Endodermal cell (in vitro differentiated cells): Measurements from ENCODE around the gene KATNA1. TPM values are rescaled to one million over a fixed set of nuclear protein-coding genes. Genes with fewer than 3 reads are reported as not detected.
A peak's percentile ranks its signal among the peaks of the same experiment; 100 is the strongest.

Source experiments
- DNase-seq: peaks from one replicate; pipeline ENCODE4 v3.0.0-alpha.2; 2017
- H3K27ac ChIP-seq: 2 replicates; pipeline ENCODE4 v1.5.1; 2013; ENCODE audit warnings: mild to moderate bottlenecking, low read depth, low read length, moderate library complexity
- H3K27me3 ChIP-seq: 2 replicates; pipeline ENCODE4 v1.6.1; 2013; ENCODE audit warnings: mild to moderate bottlenecking, low read length, moderate library complexity; ENCODE audit not compliant: insufficient read depth, control insufficient read depth, poor library complexity, severe bottlenecking
- H3K36me3 ChIP-seq: 2 replicates; pipeline ENCODE4 v1.7.0; 2013; ENCODE audit warnings: mild to moderate bottlenecking, low read length, moderate library complexity; ENCODE audit not compliant: control insufficient read depth, insufficient read depth
- H3K4me1 ChIP-seq: one replicate; pipeline ENCODE4 v1.7.0; 2013; ENCODE audit warnings: low read length; ENCODE audit not compliant: control insufficient read depth, insufficient read depth
- H3K4me3 ChIP-seq: 2 replicates; pipeline ENCODE4 v1.5.1; 2013; ENCODE audit warnings: mild to moderate bottlenecking, low read length, moderate library complexity
- H3K9ac ChIP-seq: 2 replicates; pipeline ENCODE4 v1.6.1; 2013; ENCODE audit warnings: mild to moderate bottlenecking, low read length, moderate library complexity; ENCODE audit not compliant: poor library complexity, severe bottlenecking; ENCODE audit errors: extremely low read depth
- H3K9me3 ChIP-seq: 2 replicates; pipeline ENCODE4 v1.6.1; 2013; ENCODE audit warnings: mild to moderate bottlenecking, low read length, moderate library complexity; ENCODE audit not compliant: control insufficient read depth
- H3K27ac Mint-ChIP-seq: 2 replicates; pipeline ENCODE4 v1.8.0; 2020; ENCODE audit warnings: mixed read lengths
- H3K27me3 Mint-ChIP-seq: 2 replicates; pipeline ENCODE4 v1.8.0; 2021; ENCODE audit warnings: mild to moderate bottlenecking, mixed read lengths; ENCODE audit not compliant: insufficient read depth
- H3K36me3 Mint-ChIP-seq: 2 replicates; pipeline ENCODE4 v1.8.0; 2020; ENCODE audit warnings: low read depth, mixed read lengths
- H3K4me1 Mint-ChIP-seq: 2 replicates; pipeline ENCODE4 v1.8.0; 2020; ENCODE audit warnings: mixed read lengths
- H3K4me3 Mint-ChIP-seq: 2 replicates; pipeline ENCODE4 v1.8.0; 2020; ENCODE audit warnings: mild to moderate bottlenecking, moderate library complexity, mixed read lengths
- H3K9me3 Mint-ChIP-seq: 2 replicates; pipeline ENCODE4 v1.8.0; 2020; ENCODE audit warnings: mild to moderate bottlenecking, mixed read lengths
- WGBS, 2 experiments: methylation state at CpG; one replicate each; pipeline versions ENCODE4 v1.1.5 to v1.1.7; 2013; ENCODE audit warnings: missing lambda C conversion rate in 2 of 2, mixed read lengths in 1 of 2; ENCODE audit not compliant: insufficient coverage in 1 of 2, insufficient read length in 1 of 2; 5-methylcytosine and 5-hydroxymethylcytosine counted together
- total RNA-seq, 2 donors: library from RNA; stranded (reverse); fragmentation: NEBNext Ultra II Directional in 1 of 2; extraction: Animal tissue kit (Norgen Biotek cat#: 25700) in 1 of 2; gene quantifications; 2 replicates in 1 of 2; 3 replicates in 1 of 2; pipeline ENCODE4 v1.2.1, GENCODE V29; 2021
- TF ChIP-seq, protein P1 (sequence below): fragments of 200-600 bp; sonication (generic); conservative IDR thresholded peaks from 2 replicates; pipeline ENCODE4 v1.5.0; 2021; ENCODE audit warnings: antibody characterized with exemption, mild to moderate bottlenecking

KATNA1 gene
- total RNA-seq, 2 donors from 2014 or later: 17.1 to 28.2 TPM

DNA sequence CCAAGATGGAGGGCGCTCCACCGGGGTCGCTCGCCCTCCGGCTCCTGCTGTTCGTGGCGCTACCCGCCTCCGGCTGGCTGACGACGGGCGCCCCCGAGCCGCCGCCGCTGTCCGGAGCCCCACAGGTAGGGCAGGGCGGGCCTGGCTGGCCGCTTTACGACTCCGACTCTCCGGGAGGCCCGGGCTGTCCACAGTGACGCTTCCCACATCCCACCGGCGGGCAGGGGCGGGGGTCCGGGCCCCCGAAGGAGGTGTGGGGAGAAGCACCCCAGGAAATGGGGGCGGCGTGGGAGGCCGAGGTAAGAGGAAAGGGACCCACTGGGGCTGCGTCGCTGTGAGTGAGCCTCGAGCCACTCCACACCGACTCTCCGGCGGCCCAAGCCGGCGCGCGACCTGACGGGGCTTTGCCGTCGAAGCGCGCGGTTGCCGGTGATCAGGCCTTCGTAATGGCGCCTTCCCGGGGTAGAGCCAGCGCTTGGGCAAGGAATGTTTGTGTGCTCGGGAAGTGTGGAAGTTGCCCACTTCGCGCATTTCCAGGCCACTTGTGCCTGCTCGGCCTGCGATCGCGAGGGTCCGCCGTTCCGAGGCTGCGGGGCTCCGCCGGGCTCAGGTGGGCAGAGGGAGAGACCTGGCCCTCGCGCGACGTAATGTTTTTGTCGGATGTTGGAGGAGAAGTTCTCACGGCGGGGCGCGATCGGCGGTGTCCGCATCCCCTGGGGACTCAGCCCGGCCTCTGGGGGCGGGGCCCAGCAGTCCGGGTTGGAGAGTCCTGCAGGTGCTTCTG lies 81.9 kb downstream of the KATNA1 start:
- peak; percentile 87 for DNase-seq
- Histone ChIP-seq H3K27ac (peak overlapping the region; percentile 58), H3K9ac (peak overlapping the region; percentile 90), H3K27me3 (peaks cover 23% of the 10 kb centered on the region), H3K36me3 (no peaks in the 10 kb centered on the region), H3K4me3 (peak overlapping the region; percentile 90), H3K4me1 (peaks cover 4% of the 10 kb centered on the region), H3K9me3 (no peaks in the 10 kb centered on the region)
- Mint-ChIP-seq H3K27ac (peak overlapping the region; percentile 96), H3K4me1 (peaks cover 8% of the 10 kb centered on the region), H3K4me3 (peak overlapping the region; percentile 90), H3K27me3 (peaks cover 17% of the 10 kb centered on the region), H3K9me3 (no peaks in the 10 kb centered on the region), H3K36me3 (no peaks in the 10 kb centered on the region)
- TF ChIP-seq, protein P1, sequence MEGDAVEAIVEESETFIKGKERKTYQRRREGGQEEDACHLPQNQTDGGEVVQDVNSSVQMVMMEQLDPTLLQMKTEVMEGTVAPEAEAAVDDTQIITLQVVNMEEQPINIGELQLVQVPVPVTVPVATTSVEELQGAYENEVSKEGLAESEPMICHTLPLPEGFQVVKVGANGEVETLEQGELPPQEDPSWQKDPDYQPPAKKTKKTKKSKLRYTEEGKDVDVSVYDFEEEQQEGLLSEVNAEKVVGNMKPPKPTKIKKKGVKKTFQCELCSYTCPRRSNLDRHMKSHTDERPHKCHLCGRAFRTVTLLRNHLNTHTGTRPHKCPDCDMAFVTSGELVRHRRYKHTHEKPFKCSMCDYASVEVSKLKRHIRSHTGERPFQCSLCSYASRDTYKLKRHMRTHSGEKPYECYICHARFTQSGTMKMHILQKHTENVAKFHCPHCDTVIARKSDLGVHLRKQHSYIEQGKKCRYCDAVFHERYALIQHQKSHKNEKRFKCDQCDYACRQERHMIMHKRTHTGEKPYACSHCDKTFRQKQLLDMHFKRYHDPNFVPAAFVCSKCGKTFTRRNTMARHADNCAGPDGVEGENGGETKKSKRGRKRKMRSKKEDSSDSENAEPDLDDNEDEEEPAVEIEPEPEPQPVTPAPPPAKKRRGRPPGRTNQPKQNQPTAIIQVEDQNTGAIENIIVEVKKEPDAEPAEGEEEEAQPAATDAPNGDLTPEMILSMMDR: no peak
- 0% methylated on average over 49 to 81 of the region's 81 CpGs for WGBS, 2 experiments

DNA sequence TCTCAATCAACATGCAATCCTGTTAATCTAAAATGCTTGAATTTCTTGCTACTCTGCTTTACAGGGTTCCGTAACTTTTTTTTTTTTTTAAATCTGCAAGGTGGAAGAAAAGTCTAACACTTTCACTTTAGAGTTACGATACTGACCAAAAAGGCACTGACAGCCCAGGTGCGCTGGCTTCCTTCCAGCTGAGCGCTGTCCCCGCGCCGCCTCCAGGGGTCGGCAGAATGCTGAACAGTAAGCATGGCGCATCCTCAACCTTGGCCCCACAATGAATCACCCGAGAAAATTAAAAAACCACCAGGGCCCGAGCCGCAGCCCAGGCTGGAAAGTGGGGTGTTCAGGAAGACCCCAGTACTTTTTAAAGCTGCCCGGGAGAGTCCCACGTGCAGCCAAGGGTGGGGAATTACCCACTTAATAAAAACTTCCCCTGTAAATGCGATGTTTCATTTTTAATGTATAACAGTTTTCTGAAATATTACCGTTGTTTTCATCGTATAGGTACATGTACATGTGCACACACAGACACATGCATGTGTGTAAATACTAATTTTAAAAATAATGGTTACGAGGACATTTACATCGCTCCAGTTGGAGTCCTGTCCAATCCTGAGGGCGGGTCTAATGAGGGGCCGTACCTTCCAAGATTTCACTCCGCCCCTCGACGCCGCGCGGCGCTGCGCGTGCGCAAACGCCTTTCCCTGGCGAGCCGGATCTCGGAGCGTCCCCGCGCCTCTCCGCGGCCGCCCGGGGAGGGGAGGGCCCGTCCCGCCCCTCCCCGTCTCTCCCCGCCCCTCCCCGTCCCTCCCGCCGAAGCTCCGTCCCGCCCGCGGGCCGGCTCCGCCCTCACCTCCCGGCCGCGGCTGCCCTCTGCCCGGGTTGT lies 82.7 kb downstream of the KATNA1 start, which contains the start of gene GINM1:
Gene GINM1 (plus strand): TSS at position 849 of the 883 bp plus-strand sequence. CDS start 40 bp downstream, outside the sequence.
- peaks cover 18% of the 10 kb centered on the region for H3K27me3 Mint-ChIP-seq
- no peaks in the 10 kb centered on the region for H3K9me3 ChIP-seq
- H3K9me3 Mint-ChIP-seq: no peaks in the 10 kb centered on the region
- peak within 1 kb of the TSS; percentile 96 for H3K27ac Mint-ChIP-seq
- WGBS, 2 experiments: 0 to 1% methylated on average over 11 to 53 of the region's 59 CpGs
- H3K4me1 ChIP-seq: peaks cover 4% of the 10 kb centered on the region
- H3K36me3 ChIP-seq: no peaks in the 10 kb centered on the region
- H3K36me3 Mint-ChIP-seq: no peaks in the 10 kb centered on the region
- H3K4me3 ChIP-seq: peak within 1 kb of the TSS; percentile 90
- H3K4me3 Mint-ChIP-seq: peak within 1 kb of the TSS; percentile 90
- peak within 1 kb of the TSS; percentile 90 for H3K9ac ChIP-seq
- H3K27ac ChIP-seq: peak within 1 kb of the TSS; percentile 58
- peaks cover 8% of the 10 kb centered on the region for H3K4me1 Mint-ChIP-seq
- TF ChIP-seq, protein P1: peak; percentile 85
- DNase-seq: peak; percentile 98
- H3K27me3 ChIP-seq: peaks cover 23% of the 10 kb centered on the region

DNA sequence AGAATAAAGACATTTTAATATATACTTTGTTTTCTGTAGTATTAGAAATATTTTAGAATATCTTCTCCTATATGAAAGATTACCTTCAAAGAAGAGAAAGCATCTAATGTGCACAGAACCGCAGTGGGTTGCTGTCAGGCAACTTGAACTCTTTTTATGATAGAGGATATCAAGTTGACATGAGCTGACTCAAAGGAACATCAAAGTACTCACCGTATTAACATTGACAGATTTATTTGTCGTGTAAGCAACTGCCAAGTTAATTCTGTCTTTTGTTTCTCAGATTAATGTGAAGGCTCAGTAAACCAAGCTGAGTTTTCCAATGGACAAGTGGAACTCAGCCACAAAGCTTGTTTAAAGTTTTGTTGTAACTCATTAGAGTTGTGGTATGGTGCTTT lies 84.6 kb downstream of the KATNA1 start:
- no peaks in the 10 kb centered on the region for H3K9me3 ChIP-seq
- H3K4me1 Mint-ChIP-seq: peaks cover 8% of the 10 kb centered on the region
- H3K4me3 ChIP-seq: no peak overlapping the region
- H3K27ac ChIP-seq: no peak overlapping the region
- H3K36me3 ChIP-seq: no peaks in the 10 kb centered on the region
- DNase-seq: no peak
- TF ChIP-seq, protein P1: no peak
- H3K27ac Mint-ChIP-seq: no peak overlapping the region
- H3K9me3 Mint-ChIP-seq: no peaks in the 10 kb centered on the region
- peaks cover 4% of the 10 kb centered on the region for H3K4me1 ChIP-seq
- peaks cover 29% of the 10 kb centered on the region for H3K27me3 Mint-ChIP-seq
- H3K36me3 Mint-ChIP-seq: no peaks in the 10 kb centered on the region
- H3K9ac ChIP-seq: no peak overlapping the region
- H3K4me3 Mint-ChIP-seq: no peak overlapping the region
- WGBS, 2 experiments: 87 to 89% methylated on average over 3 of the region's 3 CpGs
- peaks cover 39% of the 10 kb centered on the region for H3K27me3 ChIP-seq
